ENCODE results near the gene LRRC4.

DNA sequence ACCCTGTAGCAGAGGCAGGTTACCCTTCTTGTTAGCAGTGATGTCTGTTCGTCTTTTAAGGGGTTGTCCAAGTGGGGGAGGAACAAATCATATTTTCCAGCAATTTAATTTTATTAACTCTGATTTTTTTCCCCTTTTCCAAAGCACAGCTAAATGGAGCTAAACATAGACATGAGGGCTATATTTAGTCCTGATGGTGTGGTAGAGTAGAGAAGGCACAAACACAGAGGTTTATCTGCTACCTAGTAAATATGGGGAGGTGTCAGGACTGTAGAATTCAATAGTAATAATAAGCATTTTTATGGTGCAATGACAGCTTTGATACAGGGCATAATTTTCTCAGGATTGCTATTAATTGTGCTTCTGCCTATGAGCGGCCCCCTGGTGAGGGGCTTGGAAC, 22.5 kb downstream of the LRRC4 start:
- TF ChIP-seq, protein P1, sequence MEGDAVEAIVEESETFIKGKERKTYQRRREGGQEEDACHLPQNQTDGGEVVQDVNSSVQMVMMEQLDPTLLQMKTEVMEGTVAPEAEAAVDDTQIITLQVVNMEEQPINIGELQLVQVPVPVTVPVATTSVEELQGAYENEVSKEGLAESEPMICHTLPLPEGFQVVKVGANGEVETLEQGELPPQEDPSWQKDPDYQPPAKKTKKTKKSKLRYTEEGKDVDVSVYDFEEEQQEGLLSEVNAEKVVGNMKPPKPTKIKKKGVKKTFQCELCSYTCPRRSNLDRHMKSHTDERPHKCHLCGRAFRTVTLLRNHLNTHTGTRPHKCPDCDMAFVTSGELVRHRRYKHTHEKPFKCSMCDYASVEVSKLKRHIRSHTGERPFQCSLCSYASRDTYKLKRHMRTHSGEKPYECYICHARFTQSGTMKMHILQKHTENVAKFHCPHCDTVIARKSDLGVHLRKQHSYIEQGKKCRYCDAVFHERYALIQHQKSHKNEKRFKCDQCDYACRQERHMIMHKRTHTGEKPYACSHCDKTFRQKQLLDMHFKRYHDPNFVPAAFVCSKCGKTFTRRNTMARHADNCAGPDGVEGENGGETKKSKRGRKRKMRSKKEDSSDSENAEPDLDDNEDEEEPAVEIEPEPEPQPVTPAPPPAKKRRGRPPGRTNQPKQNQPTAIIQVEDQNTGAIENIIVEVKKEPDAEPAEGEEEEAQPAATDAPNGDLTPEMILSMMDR (conservative IDR thresholded peaks at IDR 0.05), result no peak
- TF ChIP-seq EZH2 (IDR thresholded peaks at IDR 0.05; ENCODE audit: low read depth), result no peak
